G401 (cell line): Measurements from ENCODE around the gene SLC35F3. TPM values are rescaled to one million over a fixed set of nuclear protein-coding genes. Genes with fewer than 3 reads are reported as not detected.
A peak's percentile ranks its signal among the peaks of the same experiment; 100 is the strongest.
"Not testable (repeated sequence)": the region's sequence is repeated elsewhere in the genome, so short reads cannot be mapped to it uniquely, and the experiment has no call there.

Experiments used
- DNase-seq: peaks from one replicate; pipeline ENCODE4 v3.0.0-alpha.2; 2015; ENCODE audit warnings: low spot score
- in situ Hi-C: cut with HindIII; loops from 2 replicates; pipeline ENCODE4 v1.10.0; 2016; ENCODE audit warnings: low sequenced_read_pairs, mixed read lengths
- total RNA-seq: library from RNA; depleted of rRNA; stranded (reverse); fragments of >200 nt; shearing (Covaris generic); gene quantifications from 2 replicates; pipeline ENCODE4 v1.2.3, GENCODE V29; 2014; rRNA removed

Gene SLC35F3
- total RNA-seq: not detected in 2 replicates

DNA sequence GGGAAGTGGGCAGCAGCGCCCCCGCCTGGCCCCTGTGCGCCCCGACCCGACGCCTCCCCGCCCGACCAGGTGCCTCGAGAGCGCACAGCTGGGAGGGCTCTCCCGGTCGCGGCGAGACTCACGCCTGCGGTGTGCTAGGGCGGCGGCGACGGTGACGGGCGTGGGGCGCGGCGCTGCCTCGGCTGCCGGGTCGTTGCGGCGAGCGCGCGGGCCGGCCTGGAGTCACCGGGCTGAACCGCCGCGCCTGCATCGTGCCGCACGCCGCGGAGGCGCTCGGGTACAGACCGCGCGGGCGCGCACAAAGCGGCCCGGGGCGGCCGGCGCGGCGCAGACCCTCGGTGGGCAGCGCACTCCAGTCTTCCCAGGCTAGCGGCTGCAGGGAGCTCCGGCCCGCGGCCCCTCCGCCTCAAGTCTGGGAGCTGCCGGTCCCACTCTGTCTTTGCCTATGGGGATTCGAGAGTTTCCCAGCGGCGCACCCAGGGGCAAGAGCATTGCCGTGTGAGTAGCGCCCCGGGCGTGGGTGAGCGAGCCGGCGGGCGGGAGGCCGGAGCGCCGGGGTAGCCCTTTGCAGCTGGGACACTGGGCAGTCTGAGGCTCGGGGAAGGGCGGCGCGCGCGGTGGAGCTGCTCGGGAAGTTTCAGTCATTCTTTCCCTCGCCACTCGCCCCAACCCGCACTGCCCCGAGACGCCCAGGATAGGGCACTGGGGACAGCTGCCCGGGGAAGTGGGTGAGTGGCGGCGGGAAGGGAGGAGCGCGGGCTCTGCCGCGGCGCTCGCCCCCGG is at the start of gene SLC35F3:
Gene SLC35F3 (plus strand): TSS at position 44 of the 783 bp plus-strand sequence.
- peak; percentile 30 for DNase-seq
- in situ Hi-C loops: no loop called here

DNA sequence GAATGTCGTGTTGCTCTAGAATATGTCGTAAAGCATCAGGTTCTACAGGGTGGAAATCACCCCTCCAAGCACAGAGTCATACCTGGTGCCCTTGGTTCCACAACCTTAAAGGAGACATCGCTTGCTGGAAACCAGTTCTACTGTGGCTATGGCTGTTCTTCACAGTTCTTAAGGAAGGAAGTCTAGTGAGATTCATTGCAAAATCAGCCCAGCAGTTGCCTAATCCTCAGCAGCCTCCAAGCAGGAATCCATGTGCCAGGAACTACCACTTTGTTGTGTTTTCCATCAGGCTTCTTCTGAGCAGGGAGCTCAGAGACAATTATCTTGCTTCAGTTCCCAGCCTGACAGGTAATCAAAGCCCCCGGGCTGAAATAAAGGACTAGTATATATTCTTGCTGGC is 45.0 kb upstream of the SLC35F3 start:
- no peak for DNase-seq
- in situ Hi-C loops: no loop called here

DNA sequence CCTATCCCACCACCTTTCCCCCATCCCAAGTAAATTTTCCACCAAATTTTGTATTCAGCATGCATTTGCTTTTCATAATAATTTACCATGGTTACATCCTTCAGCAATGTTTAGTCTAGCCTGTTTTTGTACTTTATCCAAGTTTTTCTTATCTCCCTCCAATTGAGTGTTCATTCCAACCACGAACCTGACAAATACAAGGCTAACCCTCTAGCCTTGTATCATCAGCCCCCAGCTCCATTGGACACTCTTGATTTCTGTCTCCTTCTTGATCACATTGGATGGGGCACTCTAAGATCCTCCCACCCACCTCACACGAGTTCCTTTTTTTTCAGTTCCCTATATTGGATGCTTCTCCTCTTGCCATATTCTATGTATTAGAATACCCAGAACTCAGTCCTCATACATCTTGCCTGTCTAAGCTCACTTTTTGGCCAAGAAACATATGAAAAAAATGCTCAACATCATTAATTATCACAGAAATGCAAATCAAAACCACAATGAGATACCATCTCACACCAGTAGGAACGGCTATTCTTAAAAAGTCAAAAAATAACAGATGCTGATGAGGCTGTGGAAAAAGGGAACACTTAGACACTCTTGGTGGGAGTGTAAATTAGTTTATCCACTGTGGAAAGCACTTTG is 40.5 kb upstream of the SLC35F3 start:
- in situ Hi-C loops: no loop called here
- DNase-seq: no peak

DNA sequence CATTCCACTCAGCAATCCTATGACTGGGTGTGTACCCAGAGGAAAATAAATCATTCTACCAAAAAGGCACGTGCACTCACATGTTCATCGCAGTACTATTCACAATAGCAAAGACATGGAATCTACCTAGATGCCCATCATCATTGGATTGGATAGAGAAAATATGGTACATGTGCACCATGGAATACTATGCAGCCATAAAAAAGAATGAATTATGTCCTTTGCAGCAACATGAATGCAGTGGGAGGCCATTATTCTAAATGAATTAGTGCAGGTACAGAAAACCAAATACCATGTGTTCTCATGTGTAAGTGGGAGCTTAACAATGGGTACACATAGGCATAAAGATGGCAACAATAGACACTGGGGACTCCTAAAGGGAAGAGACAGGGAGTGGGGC is 39.9 kb upstream of the SLC35F3 start:
- DNase-seq: no peak
- in situ Hi-C loops: no loop called here

DNA sequence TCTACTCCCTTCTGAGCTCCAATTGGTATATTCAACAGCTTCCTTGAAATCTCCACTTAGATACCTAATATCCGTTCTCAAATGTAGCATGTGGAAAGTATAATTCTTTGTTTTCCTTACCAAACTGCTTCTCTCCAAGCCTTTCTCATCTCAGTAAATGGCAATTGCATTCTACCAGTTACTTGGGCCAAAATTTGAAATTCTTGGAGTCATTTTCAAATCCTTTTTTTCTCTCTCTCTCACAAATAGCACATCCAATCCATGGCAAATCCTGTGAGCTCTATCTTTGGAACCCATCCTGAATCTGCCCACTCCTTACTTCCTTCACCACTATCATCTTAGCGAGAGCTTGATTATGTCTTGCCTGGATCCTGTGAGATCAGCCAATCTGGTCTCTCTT is 39.3 kb upstream of the SLC35F3 start:
- in situ Hi-C loops: no loop called here
- DNase-seq: no peak

DNA sequence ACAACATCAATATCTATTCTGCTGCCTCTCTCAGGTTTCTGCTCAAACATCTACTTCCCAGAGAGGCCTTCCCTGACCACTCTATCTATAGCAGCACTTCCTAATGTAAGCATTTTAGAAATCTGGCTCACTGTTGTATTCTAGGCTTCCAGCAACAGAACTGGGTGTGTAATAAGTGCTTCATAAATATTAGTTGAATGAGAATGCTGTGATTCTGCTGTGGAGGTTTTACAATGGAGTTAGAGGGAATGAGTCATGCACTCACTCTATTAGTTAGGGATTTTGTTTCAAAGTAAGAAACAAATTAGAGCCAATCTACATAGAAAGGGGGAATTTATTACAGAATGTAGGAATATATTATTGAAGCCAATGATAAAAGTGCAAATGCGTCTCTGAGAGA is 38.6 kb upstream of the SLC35F3 start:
- in situ Hi-C loops: no loop called here
- DNase-seq: no peak

DNA sequence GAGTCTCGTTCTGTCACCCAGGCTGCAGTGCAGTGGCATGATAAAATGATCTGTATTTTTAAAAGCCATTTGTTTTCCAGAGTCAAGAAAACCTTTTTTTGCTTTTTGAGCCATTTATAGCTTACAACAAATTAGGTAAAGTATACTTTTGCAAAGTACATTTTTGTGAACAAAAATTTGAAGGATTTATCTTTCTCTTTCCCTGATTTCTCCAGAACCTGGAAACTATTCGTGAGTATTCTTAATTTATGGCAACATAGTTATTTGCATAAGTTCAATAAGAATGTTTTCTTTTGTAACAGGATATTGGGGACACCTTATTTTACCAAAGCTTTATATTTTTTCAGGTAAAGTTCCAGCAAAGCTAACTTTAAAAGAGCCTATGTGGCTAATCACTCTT is 37.4 kb upstream of the SLC35F3 start:
- in situ Hi-C loops: no loop called here
- DNase-seq: no peak

DNA sequence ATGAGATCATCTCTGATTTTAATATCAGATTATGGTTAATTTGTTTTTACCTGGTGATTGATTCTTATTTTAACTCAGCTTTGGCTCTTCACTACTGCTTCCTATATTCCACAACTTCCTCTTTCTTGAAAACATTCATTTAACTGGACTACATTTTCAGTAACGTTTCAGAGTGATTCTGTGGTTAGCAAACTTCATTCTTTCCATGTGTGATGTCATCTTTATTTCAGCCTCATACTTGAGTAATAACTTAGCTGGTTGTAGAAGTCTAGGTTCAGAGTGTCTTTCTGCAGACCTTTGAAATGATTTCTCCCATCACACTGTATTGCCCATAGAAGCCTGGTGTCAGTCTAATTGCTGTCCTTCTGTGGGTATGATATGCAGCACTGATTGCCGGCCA is 36.0 kb upstream of the SLC35F3 start:
- DNase-seq: no peak
- in situ Hi-C loops: no loop called here

DNA sequence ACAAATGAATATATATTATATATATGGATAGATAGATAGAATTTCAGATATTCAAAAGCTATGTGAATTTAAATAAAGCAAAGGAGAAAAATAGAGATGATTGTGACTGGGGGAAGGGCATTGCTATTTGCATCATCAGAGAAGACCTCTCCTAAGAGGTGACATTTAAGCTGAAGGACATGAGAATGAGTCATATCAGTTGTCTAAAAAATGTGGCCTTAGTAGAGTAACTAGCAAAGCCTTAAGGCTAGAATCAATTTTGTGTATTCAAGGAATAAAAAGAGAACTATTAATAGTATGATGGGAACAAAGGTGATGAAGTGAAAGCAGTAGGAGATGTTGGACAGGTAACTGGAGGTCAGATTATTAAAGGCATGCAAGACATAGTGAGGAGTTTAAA is 34.8 kb upstream of the SLC35F3 start:
- no peak for DNase-seq
- in situ Hi-C loops: no loop called here

DNA sequence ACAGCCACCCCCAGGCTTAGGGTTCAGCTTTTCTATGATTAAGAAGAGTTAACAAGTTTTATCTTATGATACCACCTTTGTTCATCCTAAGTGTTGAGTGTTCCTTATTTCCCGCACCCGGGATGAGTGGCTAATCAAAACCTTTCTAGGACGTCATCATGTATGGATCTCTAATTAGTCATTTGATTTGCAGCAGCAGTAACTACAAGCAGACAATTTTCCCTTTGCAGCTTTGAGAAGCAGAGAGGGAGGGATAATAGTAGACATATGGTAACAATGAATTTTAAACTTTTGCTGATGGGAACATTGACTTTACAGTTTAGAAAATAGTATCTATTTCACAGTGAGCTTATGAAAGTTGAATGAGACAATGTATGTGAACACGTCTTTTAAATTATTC is 30.8 kb upstream of the SLC35F3 start:
- DNase-seq: no peak
- in situ Hi-C loops: no loop called here

DNA sequence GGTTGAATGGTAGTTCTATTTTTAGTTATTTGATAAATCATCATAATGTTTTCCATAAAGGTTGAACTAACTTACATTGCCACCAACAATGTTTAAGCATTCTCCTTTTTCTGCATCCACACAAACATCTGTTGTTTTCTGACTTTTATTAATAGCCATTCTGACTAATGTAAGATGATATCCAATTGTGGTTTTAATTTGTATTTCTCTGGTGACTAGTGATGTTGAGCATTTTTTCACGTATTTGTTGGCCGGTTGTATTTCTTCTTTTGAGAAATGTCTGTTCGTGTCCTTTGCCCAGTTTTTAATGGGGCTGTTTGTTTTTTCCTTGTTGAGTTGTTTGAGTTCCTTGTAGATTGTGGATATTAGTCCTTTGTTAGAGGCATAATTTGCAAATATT is 24.6 kb upstream of the SLC35F3 start:
- DNase-seq: no peak
- in situ Hi-C loops: no loop called here

DNA sequence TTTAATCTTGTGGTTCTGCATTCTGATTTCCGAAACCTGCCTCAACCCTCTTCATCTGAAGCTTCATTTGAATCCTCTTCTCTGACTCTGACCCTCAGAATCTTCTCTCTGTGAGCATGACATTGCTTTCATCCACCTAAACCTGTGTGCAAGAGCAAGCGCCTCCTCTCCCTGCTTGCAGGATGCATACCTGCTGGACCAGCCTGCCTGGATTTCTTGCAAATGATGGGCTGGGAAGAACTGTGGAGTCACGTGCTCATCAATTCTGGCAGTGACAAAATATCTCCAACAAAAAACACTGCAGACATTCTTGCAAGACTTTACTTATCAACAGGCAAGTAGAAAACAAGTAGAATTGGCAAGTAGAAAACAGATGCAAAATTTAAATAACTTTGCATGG is 20.8 kb upstream of the SLC35F3 start:
- no peak for DNase-seq
- in situ Hi-C loops: no loop called here

DNA sequence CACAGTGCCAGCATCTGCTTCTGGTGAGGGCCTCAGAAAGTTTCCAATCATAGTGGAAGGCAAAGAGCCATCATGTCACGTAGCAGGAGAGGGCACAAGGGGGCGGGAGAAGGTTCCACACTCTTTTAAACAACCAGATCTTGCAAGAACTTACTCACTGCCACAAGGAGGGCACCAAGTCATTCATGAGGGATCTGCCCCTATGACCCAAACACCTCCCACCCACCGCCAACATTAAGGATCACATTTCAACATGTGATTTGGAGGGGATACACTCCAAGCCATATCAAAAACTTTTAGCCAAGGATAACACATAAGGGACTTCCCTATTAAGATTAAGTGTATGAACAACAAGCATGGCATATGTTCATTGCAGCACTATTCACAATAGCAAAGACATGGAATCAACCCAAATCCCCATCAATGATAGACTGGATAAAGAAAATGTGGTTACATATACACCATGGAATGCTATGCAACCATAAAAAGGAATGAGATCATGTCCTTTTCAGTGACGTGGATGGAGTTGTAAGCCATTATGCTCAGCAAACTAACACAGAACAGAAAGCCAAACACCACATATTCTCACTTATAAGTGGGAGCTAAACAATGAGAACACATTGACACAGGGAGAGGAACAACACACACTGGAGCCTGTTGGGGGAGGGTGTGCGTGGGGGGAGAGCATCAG is 19.9 kb upstream of the SLC35F3 start:
- in situ Hi-C loops: no loop called here
- DNase-seq: no peak

DNA sequence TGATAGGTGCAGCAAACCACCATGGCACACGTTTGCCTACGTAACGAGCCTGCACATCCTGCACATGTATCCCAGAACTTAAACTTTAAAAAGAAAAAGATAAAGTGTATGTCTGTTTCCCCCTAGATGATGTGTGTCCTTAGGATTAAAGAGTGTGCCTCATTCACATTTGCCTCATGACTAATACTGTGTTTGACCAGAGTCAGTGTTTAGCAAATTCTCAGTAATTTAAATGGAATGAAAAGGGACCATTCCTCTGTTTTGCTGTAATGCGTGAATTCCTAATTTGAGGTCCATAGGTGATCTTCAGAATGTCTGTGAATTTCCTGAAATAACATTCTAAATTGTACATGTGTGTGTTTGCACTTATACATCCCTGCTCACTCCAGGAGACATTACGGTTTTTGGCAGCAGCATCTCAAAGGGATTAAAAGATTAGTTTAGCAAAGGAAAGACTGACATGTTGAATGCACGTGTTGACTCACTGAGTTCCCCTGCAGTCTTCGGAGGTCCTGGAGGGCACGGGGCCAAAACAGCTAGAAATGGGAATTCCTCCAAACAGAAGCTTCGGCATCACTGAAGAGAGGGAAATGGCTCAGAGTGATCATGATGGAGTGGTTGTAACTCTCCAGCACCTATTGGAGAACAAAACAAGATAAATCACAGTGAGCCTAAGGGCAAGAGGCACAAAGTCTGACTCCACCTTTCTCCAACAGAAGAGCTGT is 19.1 kb upstream of the SLC35F3 start:
- DNase-seq: no peak
- in situ Hi-C loops: no loop called here

DNA sequence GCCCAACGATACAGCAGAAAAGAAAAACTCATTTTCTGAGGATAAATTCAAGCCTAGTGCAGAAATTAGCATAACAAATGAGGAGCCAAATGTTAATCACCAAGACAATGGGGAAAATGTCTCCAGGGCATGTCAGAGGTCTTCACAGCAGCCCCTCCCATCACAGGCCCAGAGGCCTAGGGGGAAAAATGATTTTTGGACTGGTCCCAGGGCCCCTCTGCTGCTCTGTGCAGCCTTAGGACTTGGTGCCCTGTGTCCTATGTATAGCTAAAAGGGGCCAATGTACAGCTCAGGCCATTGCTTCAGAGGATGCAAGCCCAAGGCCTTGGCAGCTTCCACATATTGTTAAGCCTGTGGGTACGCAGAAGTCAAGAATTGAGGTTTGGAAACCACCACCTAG is 13.3 kb upstream of the SLC35F3 start:
- DNase-seq, in situ Hi-C loops: not testable (repeated sequence)

DNA sequence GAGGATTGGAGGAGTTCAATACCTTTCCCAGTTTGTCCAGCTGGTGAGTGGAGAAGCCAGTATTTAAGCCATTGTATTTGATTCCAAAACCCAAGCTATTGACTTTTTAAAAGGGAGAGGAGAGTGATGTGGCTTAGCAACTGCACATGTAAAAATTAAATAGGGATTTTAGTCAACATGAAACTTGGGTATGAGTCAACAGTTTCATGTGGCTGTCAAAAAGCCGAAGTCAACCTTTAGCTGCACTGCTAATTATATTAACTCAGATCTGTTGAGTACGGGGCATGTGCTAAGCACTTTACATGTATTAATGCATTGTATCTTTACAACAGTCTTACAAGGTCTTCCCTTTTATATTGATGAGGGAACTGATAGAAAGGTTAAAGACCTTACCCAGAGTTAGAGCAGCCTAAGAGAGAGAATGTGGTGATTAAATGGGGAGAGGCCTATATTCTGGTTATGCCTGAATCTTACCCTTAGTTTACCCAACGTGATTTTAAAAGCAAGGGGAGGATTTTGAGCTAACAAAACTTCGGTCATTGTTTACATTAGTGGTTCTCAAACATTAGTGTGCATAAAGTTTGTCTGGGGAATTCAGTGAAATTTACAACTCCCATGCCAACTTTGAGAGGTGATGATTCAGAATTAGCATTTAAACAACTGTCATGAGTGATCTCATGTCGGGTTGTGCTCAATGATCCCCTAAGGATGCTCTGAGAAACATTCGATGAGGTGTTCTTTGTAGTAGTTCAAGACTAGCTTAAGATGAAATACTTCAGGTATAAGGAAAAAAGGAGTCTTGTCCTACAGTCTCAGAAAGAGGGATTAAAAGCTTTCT is 6.9 kb upstream of the SLC35F3 start:
- no peak for DNase-seq
- in situ Hi-C loops: no loop called here

DNA sequence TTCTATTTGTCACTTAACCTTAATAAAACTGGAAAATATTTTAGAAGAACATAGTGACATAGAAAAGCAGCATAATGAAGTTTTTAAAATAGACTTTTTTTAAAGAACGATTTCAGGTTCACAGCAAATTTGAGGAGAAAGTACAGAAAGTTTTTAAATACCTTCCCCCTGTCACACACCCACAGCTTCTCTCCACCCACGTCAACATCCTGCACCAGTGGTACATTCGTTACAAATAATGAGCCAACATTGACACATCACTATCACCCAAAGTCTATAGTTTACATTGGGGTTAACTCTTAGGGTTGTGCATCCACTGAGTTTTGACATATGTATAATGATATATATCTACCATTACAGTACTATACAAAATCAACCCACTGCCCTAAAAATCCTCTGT is 3.0 kb upstream of the SLC35F3 start:
- in situ Hi-C loops: no loop called here

DNA sequence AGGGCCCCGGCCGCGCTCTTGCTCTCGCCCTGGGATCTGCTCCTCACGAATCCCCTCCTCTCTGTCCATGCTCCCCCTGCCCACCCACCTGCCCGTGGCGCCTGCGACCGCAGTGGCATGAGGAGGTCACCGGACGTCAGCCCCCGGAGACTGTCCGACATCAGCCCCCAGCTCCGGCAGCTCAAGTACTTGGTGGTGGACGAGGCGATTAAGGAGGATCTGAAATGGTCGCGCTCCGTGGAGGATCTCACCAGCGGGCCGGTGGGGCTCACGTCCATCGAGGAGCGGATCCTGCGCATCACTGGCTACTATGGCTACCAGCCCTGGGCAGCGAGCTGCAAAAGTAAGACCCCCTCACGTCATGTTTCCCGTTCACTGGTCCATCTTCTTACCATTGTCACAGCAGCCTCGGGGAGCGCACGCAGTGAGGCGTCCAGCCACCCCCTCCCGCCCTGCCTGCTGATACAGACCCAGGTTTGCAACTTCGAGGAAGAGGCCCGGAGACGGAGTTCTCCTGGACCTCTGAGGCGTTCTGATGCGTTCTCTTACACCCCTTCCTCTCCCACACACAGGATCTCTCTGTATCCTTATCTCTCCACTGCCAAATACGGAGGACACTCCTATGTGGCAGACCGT is 1.1 kb downstream of the SLC35F3 start:
- peak; percentile 27 for DNase-seq
- in situ Hi-C loops: no loop called here

More for the DNA sequence above, 3.0 kb upstream of the SLC35F3 start:
- DNase-seq: no peak
